ENCODE results near the gene AP5M1. TPM values are rescaled to one million over a fixed set of nuclear protein-coding genes. Genes with fewer than 3 reads are reported as not detected.

Gene AP5M1
- total and polyA plus RNA-seq, 2 of the 13 experiments (the other 11 are each of a cell fraction or from before 2014, with no cell fraction given): 14.8 to 35.0 TPM

GRCh38 chr14:57346741-57347140 is 78.0 kb downstream of the AP5M1 start (continued):
- no peak for TF ChIP-seq NR2F2 (IDR thresholded peaks at IDR 0.05; ENCODE audit: borderline replicate concordance, low read depth)
- no peak; the same call in 1 of the 2 replicates for TF ChIP-seq FOXO1 (CRISPR knock-in tag; IDR thresholded peaks at IDR 0.05)

Other genes with a start within 250 kb of the AP5M1 start
- 43.8 and 76.6 TPM in 2 replicates for gene EXOC5, start 66 bp upstream of the AP5M1 start, total RNA-seq (2016; rRNA removed; fragmentation: Illumina TruSeq; extraction: Trizol)
- 12.1 and 15.1 TPM in 2 replicates for gene EXOC5, start 66 bp upstream of the AP5M1 start, polyA plus RNA-seq (2011; rRNA removed)
- gene NAA30, start 121.6 kb downstream of the AP5M1 start, total RNA-seq (2016; rRNA removed; fragmentation: Illumina TruSeq; extraction: Trizol): 18.4 and 21.6 TPM in 2 replicates
- gene NAA30, start 121.6 kb downstream of the AP5M1 start, polyA plus RNA-seq (2011; rRNA removed): 9.2 and 10.8 TPM in 2 replicates
- gene CCDC198, start 224.9 kb downstream of the AP5M1 start, total RNA-seq (2016; rRNA removed; fragmentation: Illumina TruSeq; extraction: Trizol): 0.46 and 0.69 TPM in 2 replicates
- 0.95 TPM in 2 replicates for gene CCDC198, start 224.9 kb downstream of the AP5M1 start, polyA plus RNA-seq (2011; rRNA removed)